Measurements from ENCODE around the gene OR9A4.
A peak's percentile ranks its signal among the peaks of the same experiment; 100 is the strongest.

The OR9A4 gene

DNA sequence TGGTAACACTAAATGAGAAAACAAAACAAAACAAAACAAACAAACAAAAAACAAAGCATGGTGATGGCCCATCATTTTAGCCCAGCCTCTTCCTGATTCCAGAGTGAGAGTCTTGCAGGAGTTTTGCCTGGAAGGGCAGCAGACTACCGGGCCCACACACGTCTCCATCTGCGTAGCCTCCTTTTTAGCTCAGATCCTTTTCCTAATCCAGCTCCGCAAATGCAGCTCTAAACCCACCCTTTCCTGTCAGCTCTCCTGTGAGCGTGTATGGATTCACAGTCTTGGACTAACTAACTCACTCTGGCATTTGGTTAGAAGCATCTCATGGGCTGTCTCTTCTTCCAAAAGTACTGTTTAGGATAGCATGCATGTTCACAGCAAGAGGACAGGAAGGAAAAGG is 14.0 kb downstream of the OR9A4 start:
- peak overlapping the region in 5 of 11 experiments; percentile 5 to 82 (median 42); a peak in 5 of 22 replicates for H3K27ac ChIP-seq
- no peaks in the 10 kb centered on the region for H3K27me3 ChIP-seq
- no peaks in the 10 kb centered on the region for H4K20me1 ChIP-seq
- no peak overlapping the region for H3K4me3 ChIP-seq
- peaks cover 0 to 60% (median 21%) of the 10 kb centered on the region in 10 experiments; a peak in 18 of 20 replicates for H3K4me1 ChIP-seq
- peaks cover 4 to 54% (median 12%) of the 10 kb centered on the region in 11 experiments; a peak in 19 of 22 replicates for H3K9me3 ChIP-seq (replicated peaks in 1 of 11)
- peak overlapping the region in 4 of 11 experiments; percentile 16 to 68 (median 50); a peak in 4 of 22 replicates for H3K4me2 ChIP-seq
- peaks cover 0 to 66% (median 0%) of the 10 kb centered on the region in 11 experiments; a peak in 8 of 22 replicates for H3K36me3 ChIP-seq
- H3K9ac ChIP-seq: no peak overlapping the region
- TF ChIP-seq Cebpa-rat (IDR thresholded peaks at IDR 0.05): no peak

DNA sequence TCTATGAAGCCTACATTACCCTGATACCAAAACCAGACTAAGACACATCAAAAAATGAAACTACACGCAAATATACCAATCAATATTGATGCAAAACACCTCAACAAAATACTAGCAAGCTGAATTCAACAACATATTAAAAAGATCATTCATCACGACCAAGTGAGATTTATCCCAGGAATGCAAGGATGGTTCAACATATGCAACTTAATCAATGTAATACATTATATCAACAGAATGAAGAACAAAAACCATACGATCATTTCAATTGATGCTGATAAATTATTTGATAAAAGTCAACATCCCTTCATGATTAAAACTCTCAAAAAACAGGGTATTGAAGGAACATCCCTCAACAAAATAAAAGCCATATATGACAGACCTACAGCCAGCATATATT is 24.9 kb downstream of the OR9A4 start:
- H3K36me3 ChIP-seq: peaks cover 0 to 61% (median 0%) of the 10 kb centered on the region in 11 experiments; a peak in 9 of 22 replicates
- H3K4me2 ChIP-seq: no peak overlapping the region
- no peak overlapping the region for H3K27ac ChIP-seq
- no peak overlapping the region for H3K9ac ChIP-seq
- no peak for TF ChIP-seq Cebpa-rat (IDR thresholded peaks at IDR 0.05)
- H4K20me1 ChIP-seq: no peaks in the 10 kb centered on the region
- H3K4me1 ChIP-seq: peaks cover 0 to 61% (median 24%) of the 10 kb centered on the region in 10 experiments; a peak in 17 of 20 replicates
- H3K4me3 ChIP-seq: no peak overlapping the region; a peak in 1 of 20 replicates
- H3K9me3 ChIP-seq (replicated peaks in 1 of 11): peaks cover 6 to 97% (median 47%) of the 10 kb centered on the region in 11 experiments
- no peaks in the 10 kb centered on the region for H3K27me3 ChIP-seq

DNA sequence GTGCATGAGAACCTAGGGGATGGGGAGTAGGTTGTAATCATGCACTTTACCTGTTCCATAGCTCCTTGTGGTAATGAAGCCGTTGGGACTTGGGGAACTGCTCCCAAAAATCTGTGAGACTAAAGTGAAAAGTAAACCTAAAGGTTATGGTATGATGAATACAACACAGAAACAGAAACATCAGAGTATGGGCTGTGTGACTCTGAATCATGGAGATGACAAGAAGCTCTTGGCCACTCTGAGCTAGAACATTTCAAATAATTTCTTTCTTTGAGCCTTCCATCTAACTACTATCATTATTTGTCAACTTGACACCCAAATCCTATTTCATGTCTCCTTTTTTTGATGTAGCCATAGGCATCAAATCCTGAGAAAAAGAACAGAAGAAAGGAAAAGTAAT is 27.6 kb downstream of the OR9A4 start:
- H3K27ac ChIP-seq: peak overlapping the region; percentile 81 to 98 (median 85); a peak in 21 of 22 replicates
- peaks cover 0 to 38% (median 0%) of the 10 kb centered on the region in 11 experiments; a peak in 9 of 22 replicates for H3K36me3 ChIP-seq
- peak overlapping the region in 6 of 11 experiments; percentile 52 to 75 (median 71); a peak in 9 of 22 replicates for H3K4me2 ChIP-seq
- H3K9me3 ChIP-seq (replicated peaks in 1 of 11): peaks cover 6 to 97% (median 56%) of the 10 kb centered on the region in 11 experiments
- H4K20me1 ChIP-seq: no peaks in the 10 kb centered on the region
- H3K4me1 ChIP-seq: peaks cover 0 to 67% (median 39%) of the 10 kb centered on the region in 10 experiments; a peak in 19 of 20 replicates
- TF ChIP-seq Cebpa-rat (IDR thresholded peaks at IDR 0.05): no peak
- peak overlapping the region in 2 of 11 experiments; percentile 75 to 79; a peak in 5 of 22 replicates for H3K9ac ChIP-seq
- H3K27me3 ChIP-seq: no peaks in the 10 kb centered on the region
- H3K4me3 ChIP-seq: peak overlapping the region in 2 of 10 experiments; percentile 8 to 35; a peak in 3 of 20 replicates

DNA sequence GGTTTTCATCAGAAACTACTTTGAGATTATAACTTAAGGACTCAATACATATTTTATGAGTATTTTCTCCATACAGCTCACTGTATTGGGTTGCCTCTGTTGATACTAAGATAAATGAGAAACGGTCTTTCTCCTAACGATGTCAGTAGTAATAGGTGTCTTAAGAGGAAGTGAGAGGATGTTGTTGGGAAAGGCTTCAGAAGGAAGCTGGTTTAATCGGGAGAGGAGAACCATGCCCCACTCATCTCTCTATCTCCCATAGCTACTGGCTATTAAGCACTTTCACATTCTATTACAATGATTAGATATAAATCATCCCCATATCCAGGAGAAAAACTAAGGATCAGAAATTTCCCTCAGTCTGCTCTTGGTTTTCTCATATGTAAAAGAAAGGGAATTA is 28.6 kb downstream of the OR9A4 start:
- H3K9me3 ChIP-seq (replicated peaks in 1 of 11): peaks cover 6 to 94% (median 56%) of the 10 kb centered on the region in 11 experiments
- H3K27ac ChIP-seq: peak overlapping the region; percentile 81 to 98 (median 85)
- H3K4me2 ChIP-seq: peak overlapping the region in 10 of 11 experiments; percentile 37 to 75 (median 69); a peak in 19 of 22 replicates
- H3K9ac ChIP-seq: peak overlapping the region; percentile 6 to 79 (median 67); a peak in 19 of 22 replicates
- TF ChIP-seq Cebpa-rat (IDR thresholded peaks at IDR 0.05): no peak
- H3K4me3 ChIP-seq: peak overlapping the region in 5 of 10 experiments; percentile 11 to 35 (median 21); a peak in 6 of 20 replicates
- peaks cover 0 to 38% (median 0%) of the 10 kb centered on the region in 11 experiments; a peak in 9 of 22 replicates for H3K36me3 ChIP-seq
- H4K20me1 ChIP-seq: no peaks in the 10 kb centered on the region
- H3K4me1 ChIP-seq: peaks cover 8 to 74% (median 47%) of the 10 kb centered on the region in 10 experiments; a peak in 19 of 20 replicates
- H3K27me3 ChIP-seq: no peaks in the 10 kb centered on the region

DNA sequence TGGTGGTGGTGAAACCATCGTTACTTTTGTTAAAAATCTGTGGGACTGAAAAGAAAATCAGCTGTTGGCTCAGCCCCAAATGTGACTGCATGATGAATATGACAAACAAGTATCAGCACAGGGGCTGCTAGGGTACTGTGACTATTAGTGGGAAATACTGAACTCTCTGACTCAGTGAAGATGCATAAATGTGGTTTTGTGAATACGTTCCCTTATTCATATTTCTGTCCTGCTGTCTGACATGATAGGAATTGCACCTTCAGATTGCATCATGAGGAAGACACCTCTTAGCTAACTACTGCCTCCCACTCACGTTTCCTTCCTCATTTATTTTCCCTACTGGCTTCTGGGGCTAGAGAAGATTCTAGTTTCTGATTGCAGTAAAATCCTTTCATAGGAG is 29.2 kb downstream of the OR9A4 start:
- Histone ChIP-seq H3K4me2 (peak overlapping the region; percentile 11 to 75 (median 68); a peak in 19 of 22 replicates), H3K9ac (peak overlapping the region; percentile 6 to 79 (median 69); a peak in 19 of 22 replicates), H3K4me3 (peak overlapping the region in 5 of 10 experiments; percentile 14 to 52 (median 48); a peak in 8 of 20 replicates), H3K27me3 (no peaks in the 10 kb centered on the region), H3K36me3 (peaks cover 0 to 35% (median 0%) of the 10 kb centered on the region in 11 experiments; a peak in 9 of 22 replicates), H3K27ac (peak overlapping the region; percentile 81 to 98 (median 85)), H4K20me1 (no peaks in the 10 kb centered on the region), H3K9me3 (replicated peaks in 1 of 11) (peaks cover 6 to 94% (median 53%) of the 10 kb centered on the region in 11 experiments), H3K4me1 (peaks cover 8 to 80% (median 53%) of the 10 kb centered on the region in 10 experiments; a peak in 19 of 20 replicates)
- TF ChIP-seq Cebpa-rat (IDR thresholded peaks at IDR 0.05): peak in 10 of 11 experiments; percentile 63 to 97 (median 84); a peak in 19 of 22 replicates

DNA sequence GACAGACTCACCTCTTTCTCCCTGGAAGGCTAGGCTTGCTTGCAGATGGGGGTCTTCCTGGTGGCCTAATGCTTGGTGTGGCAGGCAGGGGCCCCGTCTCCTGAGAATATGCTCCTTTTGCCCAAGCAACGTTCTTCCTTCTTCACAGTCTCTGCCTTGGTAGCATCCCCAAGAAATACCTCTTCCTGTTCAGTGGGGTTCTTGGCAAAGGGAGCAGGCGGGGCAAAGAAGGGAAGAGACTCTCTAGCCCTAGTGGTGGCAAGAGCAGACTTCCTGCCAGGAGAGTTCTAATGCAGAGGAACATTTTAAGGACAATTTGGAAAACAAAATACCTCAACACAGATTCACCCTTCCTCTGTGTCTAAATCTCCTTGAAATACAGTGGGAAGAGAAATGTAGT is 30.6 kb downstream of the OR9A4 start, which contains the start of gene CLEC5A:
Gene CLEC5A (minus strand): TSS at position 179 of the 400 bp plus-strand sequence. CDS start 682 bp downstream, outside the sequence.
- TF ChIP-seq Cebpa-rat (IDR thresholded peaks at IDR 0.05): no peak
- H4K20me1 ChIP-seq: no peaks in the 10 kb centered on the region
- H3K9ac ChIP-seq: peak within 1 kb of the TSS; percentile 33 to 79 (median 67); a peak in 20 of 22 replicates

DNA sequence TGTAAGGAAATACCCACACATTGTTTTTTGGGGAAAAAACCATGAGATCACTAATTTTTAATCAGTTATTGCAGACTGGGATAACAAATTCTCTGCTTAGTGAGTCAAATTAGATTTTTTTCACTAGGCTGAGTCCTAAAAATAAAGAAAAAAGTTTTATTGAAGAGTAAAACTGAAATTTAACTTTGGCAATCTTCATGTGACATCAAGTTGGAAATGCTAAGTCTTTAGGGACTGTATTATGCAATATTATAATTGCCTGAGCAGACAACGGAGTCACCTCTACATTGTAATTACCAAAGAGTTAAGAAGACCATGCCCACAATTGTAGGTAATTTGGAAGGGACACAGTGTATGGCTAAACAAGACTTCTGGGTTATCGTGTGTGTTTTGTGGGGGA is 32.8 kb downstream of the OR9A4 start:
- Histone ChIP-seq H3K27ac (peak overlapping the region in 10 of 11 experiments; percentile 57 to 98 (median 68); a peak in 19 of 22 replicates), H3K9ac (peak overlapping the region in 3 of 11 experiments; percentile 1 to 37 (median 6); a peak in 4 of 22 replicates), H3K4me1 (peaks cover 8 to 97% (median 74%) of the 10 kb centered on the region in 10 experiments; a peak in 19 of 20 replicates), H4K20me1 (no peaks in the 10 kb centered on the region), H3K4me3 (no peak overlapping the region), H3K36me3 (peaks cover 0 to 8% (median 0%) of the 10 kb centered on the region in 11 experiments; a peak in 2 of 22 replicates), H3K4me2 (peak overlapping the region; percentile 1 to 62 (median 49); a peak in 16 of 22 replicates), H3K9me3 (replicated peaks in 1 of 11) (peaks cover 0 to 88% (median 24%) of the 10 kb centered on the region in 11 experiments; a peak in 16 of 22 replicates), H3K27me3 (no peaks in the 10 kb centered on the region)
- TF ChIP-seq Cebpa-rat (IDR thresholded peaks at IDR 0.05): 0 out of 22 replicates have a peak, but pooled peaks of 1 of the 11 experiments have one; percentile 26

More for the DNA sequence above, 30.6 kb downstream of the OR9A4 start, which contains the start of gene CLEC5A:
- Histone ChIP-seq H3K9me3 (replicated peaks in 1 of 11) (peaks cover 0 to 93% (median 39%) of the 10 kb centered on the region in 11 experiments; a peak in 19 of 22 replicates), H3K27ac (peak within 1 kb of the TSS; percentile 76 to 98 (median 85)), H3K4me1 (peaks cover 8 to 94% (median 67%) of the 10 kb centered on the region in 10 experiments; a peak in 19 of 20 replicates), H3K36me3 (peaks cover 0 to 20% (median 0%) of the 10 kb centered on the region in 11 experiments; a peak in 8 of 22 replicates), H3K4me2 (peak within 1 kb of the TSS; percentile 11 to 75 (median 68); a peak in 20 of 22 replicates), H3K4me3 (peak within 1 kb of the TSS in 7 of 10 experiments; percentile 5 to 52 (median 44); a peak in 12 of 20 replicates), H3K27me3 (no peaks in the 10 kb centered on the region)

DNA sequence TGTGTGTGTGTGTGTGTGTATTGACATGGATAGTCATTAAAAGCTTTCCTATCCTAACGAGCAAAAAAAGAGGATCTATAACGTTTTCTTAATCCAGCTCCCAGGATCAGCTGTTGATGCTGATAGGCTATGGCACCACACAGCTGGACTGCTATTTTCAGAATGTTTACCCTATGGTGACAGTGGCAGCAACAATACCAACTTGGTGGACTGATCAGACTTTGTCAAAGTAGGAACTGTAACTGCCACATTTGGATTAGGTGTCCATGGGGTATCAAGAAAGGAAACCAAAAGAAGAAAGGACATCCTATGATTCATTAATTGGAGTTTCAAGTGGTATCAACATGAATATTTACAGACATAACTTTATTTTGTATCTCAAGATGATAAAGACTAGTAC is 33.3 kb downstream of the OR9A4 start:
- Histone ChIP-seq H3K4me3 (no peak overlapping the region), H3K27me3 (no peaks in the 10 kb centered on the region), H3K4me2 (peak overlapping the region; percentile 1 to 62 (median 49); a peak in 17 of 22 replicates), H3K9ac (peak overlapping the region in 4 of 11 experiments; percentile 1 to 47 (median 39); a peak in 4 of 22 replicates), H4K20me1 (no peaks in the 10 kb centered on the region), H3K36me3 (peaks cover 0 to 12% (median 0%) of the 10 kb centered on the region in 11 experiments; a peak in 1 of 22 replicates), H3K9me3 (replicated peaks in 1 of 11) (peaks cover 0 to 88% (median 20%) of the 10 kb centered on the region in 11 experiments; a peak in 16 of 22 replicates), H3K4me1 (peaks cover 8 to 97% (median 73%) of the 10 kb centered on the region in 10 experiments; a peak in 19 of 20 replicates), H3K27ac (peak overlapping the region in 10 of 11 experiments; percentile 57 to 98 (median 68); a peak in 19 of 22 replicates)
- no peak for TF ChIP-seq Cebpa-rat (IDR thresholded peaks at IDR 0.05)

Data from BLaER1 treated with 17β-estradiol and CSF1 and Interleukin-3, amounts not matched to agents 10 nM and 100 nM (cell line).